ENCODE results near the gene CNIH3.

The CNIH3 gene

GRCh38 chr1:224592636-224593582 is 23.2 kb upstream of the CNIH3 start:
- Histone ChIP-seq H2AFZ (ENCODE audit: low read length) (no peak overlapping the region), H3K27ac (ENCODE audit: low read depth, low read length, poor library complexity, severe bottlenecking) (no peak overlapping the region), H3K4me1 (ENCODE audit: insufficient read depth, low read length, severe bottlenecking) (no peaks in the 10 kb centered on the region), H3K9me2 (ENCODE audit: low read depth, low read length) (no peaks in the 10 kb centered on the region), H3K4me3 (ENCODE audit: low read depth, low read length, poor library complexity, severe bottlenecking) (no peak overlapping the region), H3K79me2 (ENCODE audit: insufficient read depth, low read length) (no peaks in the 10 kb centered on the region), H3K4me2 (ENCODE audit: low read length) (no peak overlapping the region), H3F3A (ENCODE audit: insufficient read depth, low read length) (no peaks in the 10 kb centered on the region), H4K20me1 (ENCODE audit: insufficient read depth, low read length) (no peaks in the 10 kb centered on the region), H3K36me3 (ENCODE audit: insufficient read depth, low read length) (no peaks in the 10 kb centered on the region), H3K9me3 (ENCODE audit: low read length) (no peaks in the 10 kb centered on the region), H3K9ac (ENCODE audit: low read length) (no peak overlapping the region), H3K27me3 (ENCODE audit: insufficient read depth, low read length) (no peaks in the 10 kb centered on the region)
- TF ChIP-seq EZH2 (IDR thresholded peaks at IDR 0.05; ENCODE audit: borderline replicate concordance, low read length) (no peak), CTCF (IDR thresholded peaks at IDR 0.05; ENCODE audit: low read length) (no peak)

GRCh38 chr1:224594360-224594759 is 21.8 kb upstream of the CNIH3 start:
- Histone ChIP-seq H2AFZ (ENCODE audit: low read length) (no peak overlapping the region), H3F3A (ENCODE audit: insufficient read depth, low read length) (no peaks in the 10 kb centered on the region), H3K9ac (ENCODE audit: low read length) (no peak overlapping the region), H3K4me1 (ENCODE audit: insufficient read depth, low read length, severe bottlenecking) (no peaks in the 10 kb centered on the region), H4K20me1 (ENCODE audit: insufficient read depth, low read length) (no peaks in the 10 kb centered on the region), H3K9me3 (ENCODE audit: low read length) (no peaks in the 10 kb centered on the region), H3K27me3 (ENCODE audit: insufficient read depth, low read length) (no peaks in the 10 kb centered on the region), H3K36me3 (ENCODE audit: insufficient read depth, low read length) (no peaks in the 10 kb centered on the region), H3K79me2 (ENCODE audit: insufficient read depth, low read length) (no peaks in the 10 kb centered on the region), H3K9me2 (ENCODE audit: low read depth, low read length) (no peaks in the 10 kb centered on the region), H3K27ac (ENCODE audit: low read depth, low read length, poor library complexity, severe bottlenecking) (no peak overlapping the region), H3K4me2 (ENCODE audit: low read length) (no peak overlapping the region), H3K4me3 (ENCODE audit: low read depth, low read length, poor library complexity, severe bottlenecking) (no peak overlapping the region)
- TF ChIP-seq CTCF (IDR thresholded peaks at IDR 0.05; ENCODE audit: low read length) (no peak), EZH2 (IDR thresholded peaks at IDR 0.05; ENCODE audit: borderline replicate concordance, low read length) (no peak)

GRCh38 chr1:224594851-224595250 is 21.3 kb upstream of the CNIH3 start:
- Histone ChIP-seq H3F3A (ENCODE audit: insufficient read depth, low read length) (no peaks in the 10 kb centered on the region), H3K9ac (ENCODE audit: low read length) (no peak overlapping the region), H3K27ac (ENCODE audit: low read depth, low read length, poor library complexity, severe bottlenecking) (no peak overlapping the region), H3K36me3 (ENCODE audit: insufficient read depth, low read length) (no peaks in the 10 kb centered on the region), H3K9me2 (ENCODE audit: low read depth, low read length) (no peaks in the 10 kb centered on the region), H3K27me3 (ENCODE audit: insufficient read depth, low read length) (no peaks in the 10 kb centered on the region), H3K4me3 (ENCODE audit: low read depth, low read length, poor library complexity, severe bottlenecking) (no peak overlapping the region), H3K9me3 (ENCODE audit: low read length) (no peaks in the 10 kb centered on the region), H3K4me1 (ENCODE audit: insufficient read depth, low read length, severe bottlenecking) (no peaks in the 10 kb centered on the region), H3K4me2 (ENCODE audit: low read length) (no peak overlapping the region), H4K20me1 (ENCODE audit: insufficient read depth, low read length) (no peaks in the 10 kb centered on the region), H3K79me2 (ENCODE audit: insufficient read depth, low read length) (no peaks in the 10 kb centered on the region), H2AFZ (ENCODE audit: low read length) (no peak overlapping the region)
- TF ChIP-seq CTCF (IDR thresholded peaks at IDR 0.05; ENCODE audit: low read length) (no peak), EZH2 (IDR thresholded peaks at IDR 0.05; ENCODE audit: borderline replicate concordance, low read length) (no peak)

Data from OCI-LY1 (cell line).